GM12892 (cell line): ENCODE measurements around the gene FSTL4.

Experiments used
- POLR2A ChIP-seq: IDR thresholded peaks from 2 replicates; pipeline ENCODE4 v1.6.1; 2011; ENCODE audit warnings: low read depth, low read length, control low read depth
- POLR2AphosphoS5 ChIP-seq: IDR thresholded peaks from 2 replicates; pipeline ENCODE4 v1.6.1; 2011; ENCODE audit warnings: low read depth, low read length, control low read depth
- TAF1 ChIP-seq: IDR thresholded peaks from 2 replicates; pipeline ENCODE4 v1.6.1; 2011; ENCODE audit warnings: low read depth, mild to moderate bottlenecking, control low read depth, low read length, borderline replicate concordance

DNA sequence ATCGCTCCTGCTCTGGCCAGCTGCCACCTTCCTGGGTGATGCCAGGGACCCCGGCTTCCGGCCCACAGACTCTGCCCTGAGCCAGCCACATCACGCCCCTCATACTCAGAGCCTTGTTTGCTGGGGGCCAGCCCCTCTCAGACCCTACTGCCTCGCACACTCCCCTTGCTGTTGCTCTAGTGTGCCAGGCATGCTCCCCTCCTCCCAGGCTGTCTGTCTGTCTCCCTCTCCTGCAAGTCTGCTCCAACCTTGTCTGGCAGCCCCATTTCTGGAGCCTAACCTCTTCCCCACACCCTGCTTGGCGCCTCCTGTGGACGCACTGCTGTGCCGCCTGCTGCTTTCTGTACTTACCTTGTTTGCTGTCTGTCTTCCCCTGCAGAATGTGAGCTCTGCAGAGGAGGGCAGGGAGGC, 375.8 kb downstream of the FSTL4 start:
- TF ChIP-seq POLR2AphosphoS5: no peak
- no peak for TF ChIP-seq POLR2A
- no peak for TF ChIP-seq TAF1
